HepG2 (cell line): ENCODE results near the gene GTF2I. TPM values are rescaled to one million over a fixed set of nuclear protein-coding genes. Genes with fewer than 3 reads are reported as not detected.

Experiments
- ATF7-NPFF ChIP-seq: sonication (generic); formaldehyde crosslinking; IDR thresholded peaks from 2 replicates; pipeline ENCODE4 v1.8.1; 2023; ENCODE audit warnings: mild to moderate bottlenecking, low read depth, missing genetic modification reagents, moderate library complexity
- CEBPB ChIP-seq: IDR thresholded peaks from 2 replicates; pipeline ENCODE4 v1.6.1; 2011; ENCODE audit warnings: low read depth, low read length, improper control_type of control experiment, borderline replicate concordance
- DNMT1 ChIP-seq: sonication (generic); formaldehyde crosslinking; IDR thresholded peaks from 2 replicates; pipeline ENCODE4 v1.5.1; 2020; ENCODE audit warnings: mild to moderate bottlenecking, missing genetic modification reagents
- FOXA1 ChIP-seq, 2 experiments: fragments of 450-650 bp in 1 of 2; sonication (generic) in 1 of 2; formaldehyde crosslinking in 1 of 2; IDR thresholded peaks; 2 replicates each; pipeline versions ENCODE4 v1.4.0 to v1.6.1; 2016 to 2020; ENCODE audit warnings: missing genetic modification reagents in 1 of 2
- GATA4 ChIP-seq: sonication (generic); IDR thresholded peaks from 2 replicates; pipeline ENCODE4 v1.6.1; 2016; ENCODE audit warnings: antibody characterized with exemption, low read depth, borderline replicate concordance
- HNRNPH1 ChIP-seq: fragments of 200-400 bp; formaldehyde crosslinking; optimal IDR thresholded peaks from 2 replicates; pipeline ENCODE3; 2017; ENCODE audit warnings: mild to moderate bottlenecking, low read depth, low read length
- JUND ChIP-seq: sonication (generic); formaldehyde crosslinking; IDR thresholded peaks from 2 replicates; pipeline ENCODE4 v1.8.0; 2022; ENCODE audit warnings: mild to moderate bottlenecking, missing genetic modification reagents
- KDM6A ChIP-seq: IDR thresholded peaks from 2 replicates; pipeline ENCODE4 v1.6.1; 2016; ENCODE audit warnings: low read depth
- PHF8 ChIP-seq: sonication (generic); formaldehyde crosslinking; IDR thresholded peaks from 2 replicates; pipeline ENCODE4 v1.5.0; 2020; ENCODE audit warnings: missing genetic modification reagents
- RARG ChIP-seq: sonication (generic); formaldehyde crosslinking; IDR thresholded peaks from 2 replicates; pipeline ENCODE4 v1.4.0; 2020; ENCODE audit warnings: low read depth, mild to moderate bottlenecking, missing genetic modification reagents
- SRSF9 ChIP-seq: fragments of 200-400 bp; formaldehyde crosslinking; IDR thresholded peaks from 2 replicates; pipeline ENCODE4 v1.6.1; 2018; ENCODE audit warnings: borderline replicate concordance, mild to moderate bottlenecking, low read depth, low read length; ENCODE audit not compliant: insufficient read depth, poor library complexity, severe bottlenecking
- ZEB1 ChIP-seq: IDR thresholded peaks from 2 replicates; pipeline ENCODE4 v1.6.1; 2012; ENCODE audit warnings: mild to moderate bottlenecking, low read depth, inconsistent platforms; ENCODE audit not compliant: insufficient replicate concordance
- ZNF251 ChIP-seq: sonication (generic); formaldehyde crosslinking; IDR thresholded peaks from 2 replicates; pipeline ENCODE4 v1.9.0; 2021; ENCODE audit warnings: mild to moderate bottlenecking, missing genetic modification reagents
- ZNF274 ChIP-seq: sonication (generic); formaldehyde crosslinking; IDR thresholded peaks from 2 replicates; pipeline ENCODE4 v1.5.1; 2020; ENCODE audit warnings: mild to moderate bottlenecking, missing genetic modification reagents
- ZNF501 ChIP-seq: sonication (generic); formaldehyde crosslinking; IDR thresholded peaks from 2 replicates; pipeline ENCODE4 v1.5.1; 2020; ENCODE audit warnings: mild to moderate bottlenecking, moderate library complexity, missing genetic modification reagents
- ZNF670 ChIP-seq: sonication (generic); formaldehyde crosslinking; IDR thresholded peaks from 2 replicates; pipeline ENCODE4 v1.8.0; 2022; ENCODE audit warnings: mild to moderate bottlenecking, missing genetic modification reagents, borderline replicate concordance
- ZZZ3 ChIP-seq: sonication (generic); formaldehyde crosslinking; IDR thresholded peaks from 2 replicates; pipeline ENCODE4 v1.4.0; 2020; ENCODE audit warnings: missing genetic modification reagents, mild to moderate bottlenecking, borderline replicate concordance
- polyA plus RNA-seq, 8 experiments: library from polyadenylated mRNA; depleted of rRNA in 3 of 8; stranded (reverse) in 7 of 8; unstranded in 1 of 8; fragments of >200 nt; fragmentation: Illumina TruSeq in 4 of 8; extraction: Trizol in 4 of 8; gene quantifications; 2 replicates each; pipeline versions ENCODE4 v1.2.1 to v1.2.3, GENCODE V29; 2011 to 2016; ENCODE audit warnings: low read depth in 4 of 8, missing spikeins in 1 of 8, mixed read lengths in 1 of 8; ENCODE audit not compliant: insufficient read depth in 1 of 8
- total RNA-seq, 5 experiments: library from RNA; depleted of rRNA; stranded (reverse); fragments of >200 nt; fragmentation: Illumina TruSeq; extraction: Trizol; gene quantifications; 2 replicates each; pipeline ENCODE4 v1.2.3, GENCODE V29; 2016; ENCODE audit warnings: low read depth in 1 of 5

Gene GTF2I
- total and polyA plus RNA-seq, 2 of the 13 experiments (the other 11 are each of a cell fraction or from before 2014, with no cell fraction given): 74.6 to 125 TPM

GRCh38 chr7:74655324-74655723 lies 2.2 kb upstream of the GTF2I start (continued):
- no peak for TF ChIP-seq FOXA1 (IDR thresholded peaks at IDR 0.05)
- peak; percentile 68 for TF ChIP-seq FOXA1 (CRISPR knock-in tag; IDR thresholded peaks at IDR 0.05)
- no peak for TF ChIP-seq RARG (CRISPR knock-in tag)
- no peak for TF ChIP-seq CEBPB
- TF ChIP-seq ZNF670 (CRISPR knock-in tag): no peak
- TF ChIP-seq GATA4: no peak
- no peak for TF ChIP-seq SRSF9
- TF ChIP-seq ZNF274 (CRISPR knock-in tag): no peak
- no peak for TF ChIP-seq ZZZ3
- TF ChIP-seq ZNF251 (CRISPR knock-in tag): no peak
- no peak for TF ChIP-seq HNRNPH1
- TF ChIP-seq ATF7-NPFF: no peak
- TF ChIP-seq ZNF501: no peak
- TF ChIP-seq DNMT1: no peak
- TF ChIP-seq KDM6A (CRISPR knock-in tag): 0 out of 2 replicates have a peak, but pooled peaks have one; percentile 20
- no peak for TF ChIP-seq JUND
- TF ChIP-seq PHF8 (CRISPR knock-in tag): no peak
- no peak for TF ChIP-seq ZEB1
